GM21390 (cell line): ENCODE results near the gene PTER.
A peak's percentile ranks its signal among the peaks of the same experiment; 100 is the strongest.

Experiments
- ATAC-seq: cut with Tn5 transposase; IDR thresholded peaks from one replicate; pipeline ENCODE4 v1.9.1; 2021; ENCODE audit not compliant: unreplicated experiment

The PTER gene, protein sequence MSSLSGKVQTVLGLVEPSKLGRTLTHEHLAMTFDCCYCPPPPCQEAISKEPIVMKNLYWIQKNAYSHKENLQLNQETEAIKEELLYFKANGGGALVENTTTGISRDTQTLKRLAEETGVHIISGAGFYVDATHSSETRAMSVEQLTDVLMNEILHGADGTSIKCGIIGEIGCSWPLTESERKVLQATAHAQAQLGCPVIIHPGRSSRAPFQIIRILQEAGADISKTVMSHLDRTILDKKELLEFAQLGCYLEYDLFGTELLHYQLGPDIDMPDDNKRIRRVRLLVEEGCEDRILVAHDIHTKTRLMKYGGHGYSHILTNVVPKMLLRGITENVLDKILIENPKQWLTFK

DNA sequence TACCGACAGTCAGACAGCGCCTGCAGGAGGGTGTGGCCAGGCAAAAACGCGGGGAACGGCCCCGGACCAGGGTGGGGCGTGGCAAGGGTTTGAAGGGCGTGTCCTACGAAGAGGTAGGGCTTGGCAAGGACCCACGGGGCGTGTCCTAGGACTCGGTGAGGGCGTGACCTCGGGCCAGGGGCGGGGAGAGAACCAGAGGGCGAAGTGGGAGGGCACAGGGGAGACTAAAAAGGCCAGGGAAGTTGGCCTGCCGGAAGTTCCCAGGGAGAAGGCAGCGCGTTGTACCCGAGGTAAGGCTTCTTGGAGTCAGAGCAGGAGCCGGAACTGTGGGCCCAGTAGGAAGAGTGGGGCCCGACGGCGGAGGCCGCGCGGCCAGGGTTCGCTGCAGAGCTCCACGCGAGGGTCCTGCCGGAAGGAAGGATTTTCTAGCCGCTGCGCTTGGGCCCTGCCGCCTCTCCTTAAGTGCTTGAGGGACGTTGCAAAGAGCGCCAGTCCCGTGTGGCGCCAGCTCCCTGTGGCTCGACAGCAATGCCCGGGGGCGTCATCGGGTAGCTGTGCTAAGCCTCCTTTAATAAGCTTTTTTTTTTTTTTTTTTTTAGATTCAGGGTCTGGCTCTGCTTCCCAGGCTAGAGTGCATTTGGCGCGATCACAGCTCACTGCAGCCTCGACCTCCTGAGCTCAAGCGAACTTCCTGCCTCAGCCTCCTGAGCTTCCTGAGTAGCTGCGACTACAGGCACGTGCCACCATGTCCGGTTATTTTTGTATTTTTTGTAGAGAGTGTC, at the start of gene PTER:
Gene PTER (plus strand): TSS at position 253 of the 782 bp plus-strand sequence. CDS start 47,375 bp downstream, outside the sequence.
- ATAC-seq: peak; percentile 97

DNA sequence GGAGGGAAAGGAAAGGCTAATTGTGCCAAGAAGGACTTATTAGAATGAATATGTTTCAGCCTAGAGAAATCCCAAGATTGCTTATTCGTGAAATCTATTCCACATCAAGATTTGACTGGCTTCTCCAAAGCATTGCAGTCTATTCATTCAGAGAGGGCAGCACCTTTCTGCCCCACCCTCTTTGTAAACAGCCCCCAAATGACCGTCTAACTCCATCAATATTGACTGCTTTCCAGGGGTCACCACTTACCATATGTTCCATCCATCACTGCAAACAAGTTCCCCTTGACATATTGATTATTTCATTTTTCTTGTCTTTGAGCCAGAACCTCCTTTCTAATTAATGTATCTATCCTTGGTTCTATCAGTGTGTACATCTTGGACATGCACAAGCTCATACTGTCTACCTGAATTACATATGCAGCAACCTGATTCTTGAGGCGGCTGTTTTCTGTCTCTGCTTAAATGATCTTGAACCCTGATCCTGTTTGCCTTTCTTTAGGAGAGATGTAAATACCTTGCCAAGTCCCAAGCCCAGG, 44.2 kb upstream of the PTER start:
- ATAC-seq: no peak

DNA sequence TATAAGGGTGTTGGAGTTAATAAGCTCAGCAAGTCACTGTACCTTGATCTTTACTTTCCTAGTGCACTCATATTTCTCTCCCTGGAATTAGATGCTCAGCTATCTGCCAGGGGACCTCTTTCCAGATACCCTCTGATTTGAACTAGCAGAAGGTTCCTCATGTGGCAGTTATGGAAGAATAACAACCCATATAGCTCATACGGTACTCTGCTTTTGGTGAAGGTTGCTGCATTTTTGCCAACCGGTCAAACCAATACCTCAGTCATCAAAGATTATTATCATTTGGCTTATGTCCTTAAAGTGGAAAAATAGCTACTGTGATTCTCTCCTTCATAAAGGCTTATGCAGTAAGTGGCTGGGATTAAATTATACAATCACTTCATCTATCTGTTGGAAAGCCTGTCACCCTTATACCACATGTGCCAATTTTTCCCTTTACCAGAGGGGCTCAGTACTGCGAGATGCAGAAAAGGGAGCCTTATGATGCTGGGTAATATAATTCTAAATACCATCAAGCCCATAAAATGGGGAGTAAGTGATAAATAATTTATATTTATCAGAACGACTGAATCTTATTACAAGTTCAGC, 43.4 kb upstream of the PTER start:
- ATAC-seq: no peak

DNA sequence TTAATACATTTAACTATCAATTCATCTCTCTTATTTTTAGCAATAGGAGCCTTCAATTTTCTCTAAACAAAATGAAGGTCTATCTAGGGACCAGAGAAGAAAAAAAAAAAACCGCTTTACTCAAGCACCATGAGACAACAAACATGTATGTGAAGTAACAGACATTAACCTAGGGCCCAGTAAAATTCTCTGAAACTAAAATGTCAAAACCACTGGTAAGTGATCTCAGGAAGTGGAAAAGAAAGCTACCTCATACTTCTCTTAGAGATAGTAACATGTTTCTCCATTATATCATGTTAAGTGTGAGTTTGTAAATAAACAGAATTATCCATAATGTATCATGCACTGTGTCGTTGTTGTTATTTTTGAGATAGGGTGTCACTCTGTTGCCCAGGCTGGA, 35.4 kb upstream of the PTER start:
- ATAC-seq: no peak

DNA sequence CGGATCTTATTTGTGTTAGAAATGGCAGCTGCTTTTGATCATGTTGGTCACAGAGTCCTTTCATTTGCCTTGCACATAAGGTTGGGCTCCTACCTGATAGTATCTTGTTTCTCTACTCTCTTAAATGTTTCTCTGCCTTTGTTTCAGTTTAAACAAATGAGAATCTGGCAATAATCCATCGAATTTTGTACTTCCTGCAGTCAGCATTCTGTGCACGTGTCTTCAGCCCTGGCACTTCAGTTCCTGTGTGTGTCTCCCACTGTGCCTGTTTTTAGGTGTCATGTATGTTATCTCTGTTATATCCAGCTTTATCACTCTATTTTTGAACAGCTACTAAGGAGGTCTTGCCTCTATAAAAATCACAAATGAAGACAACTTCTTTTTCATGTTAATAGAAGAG, 28.4 kb upstream of the PTER start:
- ATAC-seq: no peak

DNA sequence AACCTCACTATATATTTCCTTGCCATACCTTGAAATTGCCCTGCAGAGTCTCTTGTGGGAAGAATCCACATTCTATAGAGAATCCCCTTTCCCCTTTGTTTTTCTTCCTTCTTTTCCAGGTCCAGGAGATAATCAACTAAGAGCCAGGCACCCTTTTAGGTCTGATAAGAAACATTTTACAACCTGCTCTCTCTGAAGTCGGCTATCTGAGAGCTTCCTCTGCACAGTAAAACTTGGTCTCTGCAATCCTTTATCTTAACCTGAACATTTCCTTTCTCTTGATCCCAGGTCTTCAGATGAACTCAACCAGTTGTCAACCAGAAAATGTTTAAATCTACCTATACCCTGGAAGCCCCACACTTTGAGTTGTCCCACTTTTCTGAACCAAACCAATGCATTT, 19.5 kb upstream of the PTER start:
- no peak for ATAC-seq

DNA sequence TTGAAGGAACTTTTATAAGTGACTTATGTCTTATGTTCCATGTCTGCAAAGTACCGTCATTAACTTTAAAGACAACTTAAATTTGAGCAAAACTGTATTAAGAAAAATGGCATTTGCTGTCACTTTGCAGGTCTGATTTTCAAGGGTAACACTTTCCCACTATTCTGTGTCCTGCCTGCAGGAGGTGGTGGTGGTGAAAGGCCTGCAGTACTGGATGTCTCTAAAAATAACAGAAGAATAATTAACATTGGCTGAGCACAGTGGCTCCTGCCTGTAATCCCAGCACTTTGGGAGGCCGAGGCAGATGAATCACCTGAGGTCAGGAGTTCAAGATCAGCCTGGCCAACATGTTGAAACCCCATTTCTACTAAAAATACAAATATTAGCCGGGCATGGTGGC, 13.2 kb upstream of the PTER start:
- ATAC-seq: no peak

DNA sequence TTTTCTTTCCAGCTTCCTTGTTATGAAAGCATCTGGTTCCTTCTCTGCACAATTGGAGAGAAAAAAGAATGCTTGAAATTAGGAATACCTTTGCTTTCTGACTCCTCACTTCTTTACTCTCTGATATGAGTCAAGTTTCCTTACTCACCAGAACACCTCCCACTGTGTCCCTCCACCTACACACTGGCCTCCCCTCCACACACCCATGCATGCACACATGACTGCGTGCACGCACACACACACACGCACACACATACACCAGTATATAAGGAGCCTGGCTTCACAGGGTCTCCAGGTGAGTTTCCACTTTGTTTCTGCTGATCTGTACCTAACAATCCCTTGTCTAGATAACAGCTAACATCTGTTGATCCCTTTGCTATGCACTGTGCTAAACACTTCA, 11.4 kb upstream of the PTER start:
- ATAC-seq: no peak

DNA sequence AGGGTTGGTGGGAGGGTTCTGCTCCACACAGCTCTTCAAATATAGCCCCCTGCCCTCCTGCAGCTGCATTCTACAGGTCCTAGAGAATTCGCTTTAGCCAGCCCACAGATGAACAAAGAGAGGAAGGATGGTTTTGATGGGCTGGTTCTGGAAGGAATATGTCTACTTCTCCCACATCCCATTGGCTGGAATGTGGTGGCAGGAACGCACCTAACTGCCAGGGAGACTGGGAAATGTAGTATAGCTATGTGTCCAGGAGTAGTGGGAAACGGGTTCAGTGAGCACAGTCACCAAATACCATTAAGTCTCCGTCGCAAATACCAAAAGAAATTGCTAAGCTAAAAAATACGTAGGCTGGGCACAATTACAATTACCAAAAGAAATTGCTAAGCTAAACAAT, 7.3 kb upstream of the PTER start:
- ATAC-seq: no peak

DNA sequence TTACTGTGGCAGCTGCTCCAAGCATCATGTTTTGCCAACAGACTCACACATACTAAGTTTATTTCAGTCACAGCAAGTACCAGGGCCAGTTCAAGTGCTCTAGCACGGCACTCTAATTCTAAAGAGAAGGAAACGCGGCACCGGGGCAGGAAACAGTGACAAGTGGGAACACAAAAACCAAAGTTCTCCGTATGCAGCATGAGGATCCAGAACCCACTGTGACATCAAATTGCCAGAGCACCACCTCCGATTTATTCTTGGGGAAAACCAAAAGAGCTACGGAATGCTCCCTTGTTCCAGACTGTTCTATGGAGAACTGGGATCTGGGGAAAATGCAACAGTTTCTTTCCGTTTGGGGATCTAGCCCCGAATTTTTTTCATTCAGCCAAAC, 448 bp upstream of the PTER start:
- ATAC-seq: peak; percentile 7

DNA sequence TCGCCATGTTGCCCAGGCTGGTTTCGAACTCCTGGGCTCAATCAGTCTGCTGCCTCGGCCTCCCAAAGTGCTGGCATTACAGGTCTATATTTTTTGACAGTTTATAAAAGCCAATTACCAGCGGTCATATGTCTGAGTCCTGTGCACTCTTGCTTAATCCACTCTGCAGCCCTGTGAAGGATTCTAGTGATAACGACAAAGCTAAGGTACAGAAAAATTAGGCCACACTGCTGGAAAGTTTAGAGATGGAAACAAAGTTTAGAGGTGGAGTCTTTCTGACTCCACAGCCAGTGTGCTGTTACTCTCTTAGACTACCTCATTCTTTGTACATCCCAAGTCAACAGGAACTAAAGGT, 707 bp downstream of the PTER start:
- no peak for ATAC-seq

DNA sequence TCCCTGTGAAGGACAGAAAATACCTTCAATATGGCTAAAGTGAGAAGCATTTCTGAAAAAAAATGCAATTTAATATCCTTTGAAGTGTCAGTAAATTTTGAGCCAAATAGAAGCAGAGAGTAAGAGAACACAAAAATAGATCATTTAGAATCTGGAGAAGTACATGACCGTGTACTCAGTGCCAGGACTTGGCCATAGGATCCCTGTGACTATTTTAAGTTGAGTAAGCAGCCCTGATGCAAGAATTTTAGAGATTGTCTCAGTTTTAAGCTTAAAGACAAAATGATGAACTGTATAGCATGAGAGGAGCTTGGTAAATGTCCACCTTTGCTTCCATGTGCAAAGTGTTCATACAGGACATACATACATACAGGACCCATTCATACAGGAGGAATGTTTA, 2.5 kb downstream of the PTER start:
- ATAC-seq: no peak

DNA sequence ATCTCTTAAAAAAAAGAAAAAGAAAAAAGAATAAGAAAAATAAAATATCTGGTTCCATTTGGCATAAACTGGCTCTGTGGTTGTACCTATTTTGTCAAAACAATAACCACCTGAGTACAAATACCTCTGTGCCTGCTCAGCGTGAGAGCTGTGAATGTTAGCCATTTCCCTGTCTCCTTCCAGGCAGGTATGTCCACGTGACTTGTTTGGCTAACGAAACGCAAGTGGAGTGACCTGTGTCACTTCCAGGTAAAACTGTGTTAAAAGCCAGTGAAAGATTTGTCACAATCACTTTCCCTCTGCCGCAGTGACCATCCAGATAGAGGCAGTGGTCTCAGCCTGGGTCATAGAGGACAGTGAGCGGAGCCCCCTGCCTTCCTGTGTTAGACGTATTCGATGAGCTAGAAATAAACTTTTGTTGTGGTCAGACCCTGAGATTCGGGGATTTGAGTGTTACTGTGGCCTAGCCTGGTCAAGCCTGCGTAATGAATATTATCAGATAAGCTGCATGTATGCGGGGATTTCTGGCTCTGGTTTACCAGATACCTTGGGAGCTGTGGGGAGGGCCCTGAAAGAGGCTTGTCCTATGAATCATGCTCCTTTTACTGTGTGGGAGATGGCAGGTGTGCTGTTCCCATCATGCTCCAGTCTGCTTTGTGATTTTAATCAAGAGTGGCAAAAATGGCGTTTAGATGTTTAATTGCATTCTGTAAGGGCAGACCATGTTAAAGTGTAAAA, 3.8 kb downstream of the PTER start:
- ATAC-seq: no peak

DNA sequence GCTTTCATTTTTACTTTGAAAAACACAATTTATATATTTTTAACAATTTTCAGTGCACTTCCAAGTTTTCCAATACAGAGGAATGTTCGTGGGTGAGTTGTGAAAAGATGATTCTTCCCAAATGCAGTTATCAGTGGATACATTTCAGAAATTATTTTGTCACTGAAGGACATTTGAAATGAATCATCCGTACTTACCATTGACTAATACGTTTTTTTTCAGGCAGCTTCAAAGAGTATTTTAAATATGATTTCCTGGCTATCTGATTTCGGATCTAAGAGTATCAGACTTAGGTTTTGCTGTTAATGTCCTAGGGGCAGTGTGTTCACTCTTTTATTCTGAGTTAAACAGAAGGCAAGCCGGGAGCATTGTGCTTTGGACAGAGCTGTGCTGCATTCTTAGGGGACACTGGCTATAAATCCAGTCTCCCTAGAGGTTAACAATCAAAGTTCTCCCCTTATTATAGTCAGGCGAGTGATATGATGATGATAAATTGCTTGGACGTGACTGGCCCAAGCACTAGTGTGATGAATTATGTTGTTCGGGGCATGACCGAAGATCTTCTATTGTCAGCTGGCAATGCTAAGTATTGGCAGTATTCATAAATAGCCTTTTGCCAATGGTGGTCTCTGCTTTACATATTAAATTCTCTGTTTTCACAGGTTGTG, 4.5 kb downstream of the PTER start:
- no peak for ATAC-seq

DNA sequence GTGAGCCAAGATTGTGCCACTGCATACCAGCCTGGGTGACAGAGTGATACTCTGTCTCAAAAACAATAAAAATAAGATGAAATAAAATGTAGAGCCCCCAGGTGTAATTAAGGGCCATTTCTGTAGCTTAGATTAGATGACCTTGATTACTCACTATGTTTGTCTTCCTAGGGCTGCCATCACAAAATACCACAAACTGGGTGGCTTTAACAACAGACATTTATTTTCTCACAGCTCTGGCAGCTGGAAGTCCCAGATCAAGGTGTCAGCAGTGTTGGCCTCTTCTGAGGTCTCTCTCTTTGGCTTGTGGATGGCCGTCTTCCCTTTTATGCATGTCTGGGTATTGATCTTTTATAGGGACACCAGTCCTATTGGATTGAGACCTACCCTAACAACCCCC, 6.1 kb downstream of the PTER start:
- ATAC-seq: no peak

DNA sequence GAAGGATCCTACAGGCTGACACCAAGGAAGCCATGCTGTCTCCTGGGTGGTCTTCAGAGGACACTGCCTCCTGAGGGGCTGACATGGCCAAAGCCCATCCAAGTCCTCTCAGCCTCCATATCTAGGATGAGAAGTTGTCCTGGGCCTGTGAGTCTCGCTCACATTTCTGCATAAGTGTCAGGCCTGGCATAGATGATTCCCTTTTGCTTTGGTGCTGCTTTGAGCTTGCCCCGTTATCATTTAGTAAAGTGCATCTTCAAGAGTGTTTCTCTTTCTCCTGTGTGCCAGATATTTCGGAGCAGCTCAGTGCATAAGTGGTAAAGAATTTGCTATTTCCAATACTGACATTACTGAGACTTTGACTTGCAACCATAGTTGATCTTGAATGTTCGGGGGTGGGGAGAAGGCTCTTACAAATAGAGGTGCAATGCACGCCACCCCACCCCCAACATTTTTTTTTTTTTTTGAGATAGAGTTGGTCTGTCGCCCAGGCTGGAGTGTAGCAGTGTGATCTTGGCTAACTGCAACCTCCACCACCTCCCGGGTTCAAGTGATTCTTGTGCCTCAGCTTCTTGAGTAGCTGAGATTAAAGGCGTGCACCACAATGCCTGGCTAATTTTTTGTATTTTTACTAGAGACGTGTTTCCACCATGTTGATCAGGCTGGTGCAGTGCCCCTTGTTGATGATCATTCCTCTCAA, 9.1 kb downstream of the PTER start:
- ATAC-seq: no peak

DNA sequence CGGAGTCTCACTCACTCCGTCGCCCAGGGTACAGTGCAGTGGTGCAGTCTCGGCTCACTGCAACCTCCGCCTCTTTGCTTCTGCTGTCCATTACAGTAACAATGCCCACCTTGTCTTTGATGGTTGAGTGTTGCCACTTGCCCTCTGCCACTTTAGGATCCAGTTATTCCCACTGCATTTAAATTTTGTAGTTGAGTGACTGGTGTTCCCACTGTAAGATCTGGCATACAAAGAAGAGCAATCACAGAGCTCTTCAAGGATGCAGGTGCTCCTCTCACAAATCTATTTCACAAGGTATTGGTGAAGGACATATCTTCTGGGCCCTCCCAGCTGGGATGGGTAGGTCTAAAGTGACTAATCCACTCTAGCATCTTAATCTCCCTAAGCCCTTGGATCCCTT, 12.6 kb downstream of the PTER start:
- no peak for ATAC-seq

DNA sequence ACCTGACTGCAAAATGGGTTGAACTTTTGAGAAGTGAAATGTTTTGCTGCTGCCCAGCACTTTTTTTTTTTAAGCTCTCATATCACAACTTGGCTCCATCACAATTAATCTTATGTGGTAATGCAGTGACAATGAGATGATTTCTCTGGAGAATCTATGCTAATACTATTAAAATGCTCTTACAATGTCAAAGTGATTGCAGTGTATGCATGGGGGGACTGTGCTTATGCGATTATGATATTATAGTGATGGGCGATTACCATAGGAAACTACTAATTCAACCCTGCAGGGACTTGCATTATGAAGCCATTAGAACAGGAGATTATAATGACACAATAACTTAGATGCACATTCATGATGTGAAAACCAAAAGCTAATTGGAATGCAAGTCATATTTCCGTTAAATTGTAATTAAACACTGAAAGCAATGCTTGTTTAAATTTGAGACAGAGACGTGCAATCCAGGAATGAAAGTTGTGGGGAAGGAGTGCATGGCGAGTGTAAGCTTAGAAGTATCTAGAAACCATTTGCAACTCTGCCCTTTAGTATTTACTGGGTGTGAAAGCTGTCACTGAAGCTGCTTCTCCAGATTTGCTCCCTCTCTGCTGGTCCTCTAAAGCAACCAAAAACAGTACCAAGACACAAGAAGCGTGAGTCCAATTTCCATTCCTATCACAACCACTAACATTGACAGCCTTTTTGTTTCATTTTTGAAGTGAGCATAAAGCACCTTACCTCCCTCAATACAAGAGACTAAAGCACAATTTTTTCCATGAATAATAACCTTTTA, 21.6 kb downstream of the PTER start:
- ATAC-seq: peak; percentile 75

DNA sequence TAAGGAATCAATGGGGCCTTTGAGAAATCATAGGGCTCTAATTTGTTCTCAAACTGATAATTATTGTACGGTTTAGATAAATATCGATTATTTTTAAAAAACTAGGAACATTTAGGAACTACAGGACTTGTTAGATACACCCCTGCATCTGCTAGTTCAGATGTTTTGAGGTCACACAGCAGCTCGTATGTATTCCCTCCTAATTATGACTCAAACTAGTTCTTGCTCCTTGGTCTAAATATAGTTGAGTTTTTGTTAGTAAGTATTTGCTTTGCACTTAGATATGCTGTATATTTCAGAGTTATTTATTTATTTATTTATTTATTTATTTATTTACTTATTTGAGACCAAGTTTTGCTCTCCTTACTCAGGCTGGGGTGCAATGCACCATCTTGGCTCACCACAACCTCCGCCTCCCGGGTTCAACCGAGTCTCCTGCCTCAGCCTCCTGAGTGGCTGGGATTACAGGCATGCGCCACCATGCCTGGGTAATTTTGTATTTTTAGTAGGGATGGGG, 22.7 kb downstream of the PTER start:
- ATAC-seq: no peak
